NCI-H187 (cell line): ENCODE measurements around the gene CORO6.

ENCODE experiments used
- DNase-seq, 2 experiments: peaks; one replicate each; lab custom pipeline; 2025; lab: John Stamatoyannopoulos, UW

Gene CORO6

GRCh38 chr17:29590411-29591145 is 32.1 kb downstream of the CORO6 start:
- DNase-seq, result no peak

- peak; percentile 26 to 75 for DNase-seq
These were observed 32.9 kb downstream of the CORO6 start, which contains the start of gene GIT1 for GRCh38 chr17:29589524-29590410. TSS of gene GIT1 (minus strand) at chr17:29589648. CDS start at chr17:29589378, 270 bp downstream.

- no peak for DNase-seq
These were observed 33.9 kb downstream of the CORO6 start for GRCh38 chr17:29588562-29589411.

- DNase-seq, result no peak
These were observed 34.6 kb downstream of the CORO6 start for GRCh38 chr17:29588017-29588561.

GRCh38 chr17:29587591-29587990 is 35.1 kb downstream of the CORO6 start:
- DNase-seq, result no peak

GRCh38 chr17:29586676-29587469 is 35.8 kb downstream of the CORO6 start:
- no peak for DNase-seq

GRCh38 chr17:29585080-29585751 is 37.5 kb downstream of the CORO6 start:
- no peak for DNase-seq

- no peak for DNase-seq
These were observed 38.1 kb downstream of the CORO6 start for GRCh38 chr17:29584452-29585079.

GRCh38 chr17:29583324-29584248 is 39.1 kb downstream of the CORO6 start:
- no peak for DNase-seq

GRCh38 chr17:29582772-29583171 is 39.9 kb downstream of the CORO6 start:
- DNase-seq, result no peak

- DNase-seq, result no peak
These were observed 40.4 kb downstream of the CORO6 start for GRCh38 chr17:29582254-29582765.

- no peak for DNase-seq
These were observed 41.0 kb downstream of the CORO6 start for GRCh38 chr17:29581583-29582253.

GRCh38 chr17:29579866-29580771 is 42.6 kb downstream of the CORO6 start:
- peak; percentile 11 to 16 for DNase-seq

GRCh38 chr17:29578626-29579485 is 43.9 kb downstream of the CORO6 start:
- DNase-seq, result no peak

- DNase-seq, result no peak
These were observed 45.1 kb downstream of the CORO6 start for GRCh38 chr17:29577385-29578211.
